Vagina (tissue), 2 donors: ENCODE measurements around the gene SAFB2.

ENCODE experiments used
- CTCF ChIP-seq, 3 experiments: fragments of 450-650 bp in 2 of 3; fragments of 200-600 bp in 1 of 3; sonication (generic) in 1 of 3; IDR thresholded peaks; one replicate each; pipeline ENCODE4 v1.5.1; 2017 to 2019; ENCODE audit warnings: antibody characterized with exemption in 3 of 3, mild to moderate bottlenecking in 2 of 3, moderate library complexity in 2 of 3
- POLR2A ChIP-seq, 2 donors: fragments of 450-650 bp; IDR thresholded peaks; one replicate each; pipeline ENCODE4 v1.6.1; 2017; ENCODE audit warnings: antibody characterized with exemption in 2 of 2, mild to moderate bottlenecking in 2 of 2, moderate library complexity in 2 of 2

- no peak for TF ChIP-seq CTCF (IDR thresholded peaks at IDR 0.05)
- no peak for TF ChIP-seq POLR2A (IDR thresholded peaks at IDR 0.05)
Observed at GRCh38 chr19:5586300-5587070, 36.1 kb downstream of the SAFB2 start.
